Measurements from ENCODE around the gene ZNF723. TPM values are rescaled to one million over a fixed set of nuclear protein-coding genes. Genes with fewer than 3 reads are reported as not detected.
"Not testable (repeated sequence)": the region's sequence is repeated elsewhere in the genome, so short reads cannot be mapped to it uniquely, and the experiment has no call there.

The ZNF723 gene
- total RNA-seq (2014; rRNA removed) = not detected in 2 replicates
- polyA plus RNA-seq (2012) = not detected

- DNase-seq (ENCODE audit: low read depth) = no peak
Measured at GRCh38 chr19:22832031-22832762, at the start of gene ZNF723. ZNF723 (plus strand) TSS chr19:22832291; CDS start chr19:22832380, 89 bp downstream.

GRCh38 chr19:22783651-22784410 is 48.3 kb upstream of the ZNF723 start, which contains the start of gene ZNF99:
ZNF99 (minus strand) TSS chr19:22784151; CDS start chr19:22784016, 135 bp downstream.
- no peak for DNase-seq (ENCODE audit: low read depth)

GRCh38 chr19:22792863-22793262 is 39.2 kb upstream of the ZNF723 start:
- DNase-seq (ENCODE audit: low read depth) = not testable (repeated sequence)

GRCh38 chr19:22797040-22797439 is 35.1 kb upstream of the ZNF723 start:
- DNase-seq (ENCODE audit: low read depth) = no peak

GRCh38 chr19:22806418-22806817 is 25.7 kb upstream of the ZNF723 start:
- no peak for DNase-seq (ENCODE audit: low read depth)

GRCh38 chr19:22807061-22807835 is 24.8 kb upstream of the ZNF723 start:
- DNase-seq (ENCODE audit: low read depth) = no peak

GRCh38 chr19:22814124-22814523 is 18.0 kb upstream of the ZNF723 start:
- no peak for DNase-seq (ENCODE audit: low read depth)

GRCh38 chr19:22831211-22831610 is 880 bp upstream of the ZNF723 start:
- DNase-seq (ENCODE audit: low read depth) = no peak

GRCh38 chr19:22857713-22858320 is 25.7 kb downstream of the ZNF723 start:
- DNase-seq (ENCODE audit: low read depth) = not testable (repeated sequence)

GRCh38 chr19:22882797-22883196 is 50.7 kb downstream of the ZNF723 start:
- DNase-seq (ENCODE audit: low read depth) = peak; percentile 3

- DNase-seq (ENCODE audit: low read depth) = no peak
Measured at GRCh38 chr19:22893855-22894270, 61.8 kb downstream of the ZNF723 start.

- DNase-seq (ENCODE audit: low read depth) = no peak
Measured at GRCh38 chr19:22901431-22902130, 69.5 kb downstream of the ZNF723 start.

Other genes with a start within 250 kb of the ZNF723 start
- not detected in 2 replicates for gene ZNF492, start 198.0 kb upstream of the ZNF723 start, total RNA-seq (2014; rRNA removed)
- under 0.01 TPM in 1 of 2 replicates, not detected in the other for gene ZNF99, start 48.1 kb upstream of the ZNF723 start, total RNA-seq (2014; rRNA removed)
- gene ZNF728, start 170.9 kb downstream of the ZNF723 start, total RNA-seq (2014; rRNA removed) = not detected in 2 replicates

Measured in LHCN-M2 (cell line).